Measurements from ENCODE around the gene STK10.

STK10 gene

GRCh38 chr5:172106511-172107356, 81.3 kb downstream of the STK10 start:
- peak; percentile 68 for DNase-seq (ENCODE audit: low spot score)

DNA sequence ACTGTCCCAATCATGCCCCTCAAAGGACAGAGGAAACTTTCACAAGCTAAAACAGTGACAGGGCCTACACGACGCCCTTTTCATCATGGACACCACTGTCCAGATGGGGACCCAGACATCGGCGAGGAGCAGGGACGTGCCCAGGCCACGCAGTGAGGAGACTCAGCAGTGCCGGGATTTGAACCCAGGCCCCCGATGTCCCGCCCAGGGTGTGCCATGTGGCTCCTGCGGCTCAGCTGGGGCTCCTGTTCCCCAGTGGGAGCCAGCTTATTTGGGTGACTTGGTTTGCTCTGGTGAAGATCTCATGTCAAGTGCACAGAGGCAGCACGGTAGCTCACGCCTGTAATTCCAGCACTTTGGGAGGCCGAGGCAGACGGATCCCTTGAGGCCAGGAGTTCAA, 82.2 kb downstream of the STK10 start:
- no peak for DNase-seq (ENCODE audit: low spot score)

- DNase-seq (ENCODE audit: low spot score) = no peak
Measured at GRCh38 chr5:172104801-172105701, 83.0 kb downstream of the STK10 start.

DNA sequence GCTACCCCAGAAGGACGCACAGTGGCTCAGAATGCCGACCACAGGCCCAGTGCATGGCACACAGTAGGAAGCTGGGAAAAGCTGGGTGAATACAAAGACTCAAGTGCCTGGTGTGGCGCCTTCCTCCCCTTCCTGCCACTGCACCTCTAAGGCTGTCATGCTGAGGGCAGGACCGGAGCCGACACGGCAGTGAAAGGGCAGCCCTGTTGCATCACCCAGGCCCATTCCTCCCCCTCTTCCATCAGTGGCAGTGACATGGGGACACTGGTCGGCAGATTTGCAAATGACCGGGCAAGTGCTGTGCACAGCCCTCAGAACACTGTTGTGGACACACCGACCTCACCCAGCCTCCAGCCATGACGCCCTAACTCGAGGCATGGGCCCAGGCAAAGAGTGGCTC, 84.0 kb downstream of the STK10 start:
- DNase-seq (ENCODE audit: low spot score) = no peak

DNA sequence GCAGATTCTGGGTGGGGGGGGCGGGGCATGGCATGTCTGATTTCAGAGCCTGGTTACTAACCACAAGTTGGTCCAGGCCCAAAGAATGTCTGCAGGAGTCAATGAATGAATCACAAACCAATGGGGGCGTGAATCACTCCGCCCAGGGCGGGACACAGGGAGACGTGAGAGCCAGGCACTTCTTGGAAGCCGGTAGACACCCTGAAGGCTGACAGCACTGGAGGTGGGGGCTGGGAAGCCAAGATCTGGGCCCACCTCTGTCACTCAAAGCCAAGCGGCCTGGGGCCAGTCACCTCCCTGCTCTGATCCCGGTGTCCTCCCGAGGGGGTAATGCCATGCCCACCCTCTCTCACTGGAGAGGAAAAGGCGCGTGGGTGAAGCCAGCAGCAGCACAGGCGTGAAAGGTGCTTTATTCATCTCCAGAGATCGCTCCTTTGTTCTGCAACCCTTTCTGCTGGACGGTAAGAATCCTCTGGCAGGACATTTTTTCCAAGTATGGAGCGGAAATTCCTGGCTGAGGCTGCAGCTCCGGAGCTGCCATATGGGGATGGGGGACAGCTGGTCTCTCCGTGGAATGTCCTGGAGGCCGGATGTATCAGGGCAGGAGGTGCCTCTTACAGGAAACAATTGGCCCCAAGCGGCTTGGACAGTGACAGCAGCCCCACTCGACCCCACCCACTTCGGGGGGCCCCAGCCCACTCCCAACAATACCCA, 85.0 kb downstream of the STK10 start:
- peak; percentile 95 for DNase-seq (ENCODE audit: low spot score)

GRCh38 chr5:172102218-172102870, 85.7 kb downstream of the STK10 start:
- no peak for DNase-seq (ENCODE audit: low spot score)

GRCh38 chr5:172101547-172102217, 86.3 kb downstream of the STK10 start:
- DNase-seq (ENCODE audit: low spot score) = no peak

GRCh38 chr5:172098883-172099282, 89.1 kb downstream of the STK10 start:
- no peak for DNase-seq (ENCODE audit: low spot score)

DNA sequence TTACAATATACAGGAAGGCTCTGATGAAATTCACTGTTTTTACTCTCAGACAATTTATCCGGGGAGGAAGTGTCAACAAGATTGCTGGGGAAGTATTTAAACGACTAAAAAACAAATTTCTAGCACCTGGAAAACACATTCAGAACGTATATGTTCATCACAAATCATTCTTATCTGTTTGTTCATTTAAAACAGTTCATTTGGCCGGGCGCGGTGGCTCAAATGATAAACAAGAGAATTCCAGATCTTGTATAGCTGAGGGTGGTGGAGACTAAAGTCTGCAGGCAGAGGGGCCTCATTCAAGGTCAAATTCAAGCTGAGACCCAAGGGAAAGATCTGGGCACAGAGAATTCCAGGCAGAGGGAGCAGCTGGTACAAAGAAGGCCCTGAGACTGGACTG, 90.0 kb downstream of the STK10 start:
- no peak for DNase-seq (ENCODE audit: low spot score)

DNA sequence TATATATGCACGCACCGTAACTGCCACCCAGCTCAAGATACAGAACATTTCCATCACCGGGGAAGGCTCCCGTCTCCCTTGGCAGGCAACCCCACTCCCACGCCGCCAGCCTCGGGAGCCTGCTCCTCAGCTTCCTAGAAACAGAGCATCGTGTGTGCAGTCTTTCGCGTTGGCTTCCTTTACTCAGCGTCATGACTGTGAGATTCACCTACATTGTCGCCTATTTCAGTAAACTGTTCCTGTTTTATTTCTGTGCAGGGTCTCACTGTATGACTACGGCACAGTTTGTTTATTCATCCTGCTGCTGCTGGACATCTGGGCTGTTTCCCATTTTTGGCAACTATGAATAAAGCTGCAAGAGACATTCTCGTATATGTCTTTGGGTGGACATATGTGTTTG, 90.7 kb downstream of the STK10 start:
- DNase-seq (ENCODE audit: low spot score) = no peak

GRCh38 chr5:172096207-172096940, 91.7 kb downstream of the STK10 start:
- DNase-seq (ENCODE audit: low spot score) = no peak

DNA sequence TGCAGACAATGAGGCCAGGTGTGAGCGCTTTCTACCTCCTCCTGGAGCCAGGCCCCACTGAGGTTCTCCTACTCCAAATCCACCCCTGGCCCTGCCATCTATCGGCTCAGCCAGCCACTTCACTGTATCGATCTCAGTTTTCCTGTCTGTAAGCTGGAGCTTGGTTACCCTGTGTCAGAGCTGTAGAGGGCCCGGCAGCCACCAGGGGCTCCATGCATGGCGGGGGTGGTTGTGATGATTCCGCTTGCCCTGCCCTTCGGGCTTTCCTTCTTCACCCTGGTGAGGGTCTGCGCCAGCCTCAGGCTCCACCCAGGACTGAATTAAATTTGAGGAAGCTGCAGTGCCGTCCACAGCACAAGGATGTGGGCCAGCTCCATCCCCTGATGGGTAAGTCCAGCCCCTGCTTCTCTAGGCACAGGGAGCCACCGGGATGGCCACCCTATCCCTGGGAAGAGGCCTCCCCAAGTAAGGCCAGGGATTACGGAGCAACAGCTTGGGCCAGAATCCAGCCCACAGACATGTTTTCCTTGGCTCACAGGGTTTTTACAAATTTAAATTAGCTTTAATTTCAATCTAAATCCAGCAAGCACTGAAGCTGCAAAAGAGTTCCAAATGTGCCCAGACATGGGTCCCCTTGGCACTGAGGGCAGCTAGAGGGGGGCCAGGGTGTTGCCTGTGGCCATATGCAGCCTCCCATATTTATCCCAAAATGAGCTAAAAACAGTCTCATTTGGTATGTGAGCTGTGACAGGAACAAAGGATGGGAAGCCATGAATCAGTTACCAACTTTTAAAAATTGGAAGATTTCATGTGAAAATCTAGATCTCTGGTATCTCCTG, 92.4 kb downstream of the STK10 start:
- no peak for DNase-seq (ENCODE audit: low spot score)

DNA sequence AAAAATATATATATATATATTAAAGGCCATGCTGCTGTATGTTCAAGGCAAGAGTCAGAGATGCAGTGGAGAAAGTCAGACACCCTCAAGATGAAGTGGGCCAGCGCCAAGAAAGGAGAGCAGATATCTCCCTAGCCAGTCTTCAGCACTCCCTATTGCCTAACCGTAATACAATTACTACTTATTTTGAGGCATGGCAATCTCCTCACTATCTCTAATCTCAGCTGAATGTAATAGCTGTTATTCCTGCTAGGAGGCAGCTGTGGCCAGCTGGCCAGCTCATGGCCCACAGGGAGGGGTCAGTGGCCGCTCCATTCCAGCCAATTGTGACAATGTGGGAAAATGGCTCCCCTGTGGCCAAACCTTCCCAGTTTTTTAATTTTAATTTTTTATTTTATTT, 94.1 kb downstream of the STK10 start:
- DNase-seq (ENCODE audit: low spot score) = no peak

DNA sequence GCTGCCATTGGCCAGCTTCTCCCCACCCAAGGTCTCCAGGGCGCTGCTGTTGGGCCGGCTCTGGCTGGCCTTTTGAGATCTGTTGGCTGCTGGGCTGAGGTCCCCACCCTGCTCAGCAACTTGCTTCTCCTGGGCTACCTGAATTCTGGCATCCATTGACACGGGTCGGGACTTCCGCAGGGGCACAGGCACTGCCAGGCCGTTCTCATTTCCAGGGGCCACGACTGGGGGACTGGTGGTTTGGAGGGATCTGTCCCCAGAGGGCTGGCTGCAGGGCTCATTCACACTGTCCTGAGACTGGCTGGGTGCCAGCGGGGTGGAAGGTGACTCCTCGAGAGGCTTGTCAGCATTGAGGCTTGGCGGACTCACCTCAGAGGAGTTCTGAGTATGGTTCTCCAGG, 94.5 kb downstream of the STK10 start:
- DNase-seq (ENCODE audit: low spot score) = no peak

- no peak for DNase-seq (ENCODE audit: low spot score)
Measured at GRCh38 chr5:172091956-172092732, 95.9 kb downstream of the STK10 start.

GRCh38 chr5:172090976-172091547, 97.0 kb downstream of the STK10 start:
- DNase-seq (ENCODE audit: low spot score) = no peak

DNA sequence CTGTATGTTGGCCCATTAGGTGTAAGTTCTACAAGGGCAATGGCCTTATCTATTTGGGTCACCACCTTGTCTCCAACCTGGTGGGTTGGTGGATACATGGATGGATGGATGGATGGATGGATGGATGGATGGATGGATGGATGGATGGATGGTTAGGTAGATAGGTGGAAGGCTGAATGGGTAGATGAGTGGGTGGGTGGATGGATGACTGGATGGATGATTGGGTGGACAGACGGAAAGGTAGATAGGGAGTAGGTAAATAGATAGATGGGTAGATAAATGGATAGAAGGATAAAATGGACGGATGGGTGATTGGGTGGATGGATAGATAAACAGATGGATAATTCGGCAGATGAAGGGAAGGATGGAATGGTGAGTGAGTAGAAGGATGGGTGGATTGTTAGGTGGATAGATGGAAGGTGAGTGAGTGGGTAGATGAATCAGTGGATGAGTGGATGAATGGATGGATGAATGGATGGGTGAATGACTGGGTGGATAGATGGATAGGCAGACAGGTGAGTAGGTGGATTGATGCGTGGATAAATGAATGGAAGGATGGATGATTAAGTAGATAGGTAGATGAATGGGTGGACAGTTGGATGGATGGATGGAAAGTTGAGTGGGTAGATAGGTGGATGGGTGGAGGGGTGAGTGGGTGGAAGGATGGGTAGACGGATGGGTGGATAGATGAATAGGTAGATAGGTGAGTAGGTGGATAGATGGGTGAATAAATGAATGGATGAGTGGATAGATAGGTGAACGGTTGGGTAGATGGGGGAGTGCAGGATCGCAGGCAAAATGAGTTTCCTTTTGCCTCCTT, 98.5 kb downstream of the STK10 start:
- DNase-seq (ENCODE audit: low spot score) = no peak

- DNase-seq (ENCODE audit: low spot score) = no peak
Measured at GRCh38 chr5:172088801-172089200, 99.2 kb downstream of the STK10 start.

Measured in AG20443 (cell line).